PC-3 (cell line): ENCODE measurements around the gene GATA2. TPM values are rescaled to one million over a fixed set of nuclear protein-coding genes. Genes with fewer than 3 reads are reported as not detected.

ENCODE experiments used
- ATAC-seq: fragments of 200-7000 bp; cut with Tn5 transposase; 2 replicates; pipeline ENCODE4 v1.9.1; 2020; ENCODE audit warnings: mild to moderate bottlenecking, moderate library complexity
- BruUV-seq: library from RNA; stranded (reverse); fragments of 400-500 nt; replicated peaks from 2 replicates; lab custom pipeline; 2021; lab: Mats Ljungman, UMichigan
- CTCF ChIA-PET: fragments of 300-600 bp; sonication (Branson Sonifier 250); formaldehyde crosslinking; loops from one replicate; lab custom pipeline; 2022; ENCODE audit warnings: antibody characterized with exemption; lab: Charles Lee
- POLR2A ChIA-PET: fragments of 300-600 bp; sonication (Branson Sonifier 250); formaldehyde crosslinking; loops from one replicate; lab custom pipeline; 2022; ENCODE audit warnings: antibody characterized with exemption; ENCODE audit not compliant: unreplicated experiment; lab: Charles Lee
- DNase-seq: peaks from one replicate; pipeline ENCODE4 v3.0.0-alpha.2; 2015
- H2AFZ ChIP-seq: fragments of 300-600 bp; sonication (generic); 2 replicates; pipeline ENCODE4 v1.6.0; 2016; ENCODE audit warnings: antibody characterized with exemption, low read length
- H3F3A ChIP-seq: fragments of 300-600 bp; sonication (generic); one replicate; pipeline ENCODE4 v1.6.0; 2017; ENCODE audit warnings: antibody characterized with exemption, low read length, control low read depth, mild to moderate bottlenecking; ENCODE audit not compliant: unreplicated experiment
- H3K27ac ChIP-seq: fragments of 300-600 bp; sonication (generic); 2 replicates; pipeline ENCODE4 v1.5.1; 2016; ENCODE audit warnings: mild to moderate bottlenecking, low read length
- H3K27me3 ChIP-seq: fragments of 300-600 bp; sonication (generic); 2 replicates; pipeline ENCODE4 v1.6.1; 2016; ENCODE audit warnings: low read length, mixed read lengths
- H3K36me3 ChIP-seq: fragments of 300-600 bp; sonication (generic); 2 replicates; pipeline ENCODE4 v1.6.1; 2016; ENCODE audit warnings: low read depth, mixed run types, low read length, mixed read lengths
- H3K4me1 ChIP-seq: fragments of 300-600 bp; sonication (generic); 2 replicates; pipeline ENCODE4 v1.5.1; 2016; ENCODE audit warnings: low read length; ENCODE audit not compliant: insufficient read depth
- H3K4me2 ChIP-seq: fragments of 300-600 bp; sonication (generic); 2 replicates; pipeline ENCODE4 v1.6.0; 2016; ENCODE audit warnings: low read length
- H3K4me3 ChIP-seq: fragments of 300-600 bp; sonication (generic); 2 replicates; pipeline ENCODE4 v1.5.1; 2016; ENCODE audit warnings: mild to moderate bottlenecking, low read length, mixed read lengths
- H3K79me2 ChIP-seq: fragments of 300-600 bp; sonication (generic); 2 replicates; pipeline ENCODE4 v1.6.1; 2017; ENCODE audit warnings: low read length, mixed read lengths
- H3K9ac ChIP-seq: fragments of 300-600 bp; sonication (generic); 2 replicates; pipeline ENCODE4 v1.6.0; 2016; ENCODE audit warnings: mild to moderate bottlenecking, low read length
- H3K9me2 ChIP-seq: fragments of 300-600 bp; sonication (generic); replicated peaks from 2 replicates; pipeline ENCODE4 v1.6.1; 2016; ENCODE audit warnings: mixed run types, low read length, mixed read lengths
- H3K9me3 ChIP-seq: fragments of 300-600 bp; sonication (generic); 2 replicates; pipeline ENCODE4 v1.6.1; 2016; ENCODE audit warnings: low read length, mixed read lengths
- H4K20me1 ChIP-seq: fragments of 300-600 bp; sonication (generic); 2 replicates; pipeline ENCODE4 v1.6.1; 2016; ENCODE audit warnings: low read length, mixed read lengths
- CTCF ChIP-seq: fragments of 300-600 bp; sonication (generic); conservative IDR thresholded peaks from 2 replicates; pipeline ENCODE4 v1.5.1; 2017; ENCODE audit warnings: antibody characterized with exemption, low read depth, mild to moderate bottlenecking, low read length
- EZH2 ChIP-seq: fragments of 300-600 bp; sonication (generic); IDR thresholded peaks from one replicate; pipeline ENCODE4 v1.6.1; 2017; ENCODE audit warnings: antibody characterized with exemption, mild to moderate bottlenecking, low read length; ENCODE audit not compliant: unreplicated experiment
- EZH2phosphoT487 ChIP-seq: fragments of 300-600 bp; sonication (generic); IDR thresholded peaks from 2 replicates; pipeline ENCODE4 v1.6.1; 2018; ENCODE audit warnings: mild to moderate bottlenecking, antibody characterized with exemption, low read length, borderline replicate concordance
- intact Hi-C: fragments of 100-400 bp; cut with micrococcal nuclease; formaldehyde crosslinking; loops from 2 replicates; pipeline ENCODE4 v1.9.0; 2023
- total RNA-seq: library from RNA; depleted of rRNA; stranded (reverse); fragments of >200 nt; gene quantifications from 2 replicates; pipeline ENCODE4 v1.2.3, GENCODE V29; 2014

GATA2 gene
- total RNA-seq, 1 experiment from 2014 or later = 32.4 TPM

GRCh38 chr3:128438488-128439072 lies 54.4 kb downstream of the GATA2 start:
- POLR2A ChIA-PET = no interaction called here
- no peak overlapping the region for H2AFZ ChIP-seq
- no peak for TF ChIP-seq EZH2phosphoT487
- peak; percentile 46 for TF ChIP-seq CTCF
- no peak for TF ChIP-seq EZH2

GRCh38 chr3:128436214-128436613 lies 56.8 kb downstream of the GATA2 start:
- Histone ChIP-seq H3K27ac (peak overlapping the region; percentile 80), H3K36me3 (no peaks in the 10 kb centered on the region), H4K20me1 (no peaks in the 10 kb centered on the region), H3K4me2 (peak overlapping the region; percentile 42), H3K27me3 (no peaks in the 10 kb centered on the region), H3K79me2 (no peaks in the 10 kb centered on the region), H2AFZ (no peak overlapping the region), H3K4me3 (no peak overlapping the region), H3K4me1 (peaks cover 42% of the 10 kb centered on the region), H3K9me3 (no peaks in the 10 kb centered on the region), H3F3A (no peaks in the 10 kb centered on the region), H3K9ac (peak overlapping the region; percentile 39; the same call in 1 of the 2 replicates), H3K9me2 (no peaks in the 10 kb centered on the region)
- ChIA-PET CTCF (no interaction called here), POLR2A (no interaction called here)
- ATAC-seq = no peak
- DNase-seq = peak; percentile 60
- BruUV-seq = no TSS peak
- intact Hi-C loops = no loop called here
- TF ChIP-seq EZH2phosphoT487 (no peak), CTCF (no peak), EZH2 (no peak)

More at GRCh38 chr3:128438488-128439072, 54.4 kb downstream of the GATA2 start:
- H3K4me3 ChIP-seq = no peak overlapping the region
- no peaks in the 10 kb centered on the region for H3K9me3 ChIP-seq
- no peaks in the 10 kb centered on the region for H4K20me1 ChIP-seq
- no TSS peak for BruUV-seq
- H3F3A ChIP-seq = no peaks in the 10 kb centered on the region
- no peaks in the 10 kb centered on the region for H3K9me2 ChIP-seq
- DNase-seq = no peak
- no peaks in the 10 kb centered on the region for H3K79me2 ChIP-seq
- intact Hi-C loops = no loop called here
- H3K36me3 ChIP-seq = no peaks in the 10 kb centered on the region
- peaks cover 28% of the 10 kb centered on the region for H3K4me1 ChIP-seq
- no peaks in the 10 kb centered on the region for H3K27me3 ChIP-seq
- H3K9ac ChIP-seq = no peak overlapping the region
- no peak for ATAC-seq
- no peak overlapping the region for H3K27ac ChIP-seq
- no peak overlapping the region for H3K4me2 ChIP-seq
- CTCF ChIA-PET = no interaction called here

- Histone ChIP-seq H3K27ac (peak overlapping the region; percentile 80), H2AFZ (no peak overlapping the region), H3K79me2 (no peaks in the 10 kb centered on the region), H3K9ac (peak overlapping the region; percentile 39), H4K20me1 (no peaks in the 10 kb centered on the region), H3K9me2 (no peaks in the 10 kb centered on the region), H3K4me3 (0 out of 2 replicates have a peak overlapping the region, but pooled peaks have one; percentile 23), H3K4me1 (peaks cover 42% of the 10 kb centered on the region), H3K9me3 (no peaks in the 10 kb centered on the region), H3K27me3 (no peaks in the 10 kb centered on the region), H3K4me2 (peak overlapping the region; percentile 42), H3F3A (no peaks in the 10 kb centered on the region), H3K36me3 (no peaks in the 10 kb centered on the region)
- ChIA-PET CTCF (no interaction called here), POLR2A (no interaction called here)
- no TSS peak for BruUV-seq
- no peak for DNase-seq
- no peak for ATAC-seq
- intact Hi-C loops = no loop called here
- TF ChIP-seq CTCF (no peak), EZH2phosphoT487 (no peak), EZH2 (no peak)
Measured at GRCh38 chr3:128435561-128435960, 57.4 kb downstream of the GATA2 start.
